Thyroid gland (tissue), 4 donors: ENCODE measurements around the gene CCL18.

ENCODE experiments used
- CTCF ChIP-seq, 6 experiments: fragments of 200-600 bp in 3 of 6; fragments of 450-650 bp in 3 of 6; sonication (generic) in 3 of 6; IDR thresholded peaks; one replicate each; pipeline ENCODE4 v1.5.1; 2016 to 2019; ENCODE audit warnings: antibody characterized with exemption in 6 of 6, mild to moderate bottlenecking in 2 of 6, inconsistent platforms in 1 of 6, moderate library complexity in 1 of 6
- POLR2A ChIP-seq, 2 donors: fragments of 450-650 bp; IDR thresholded peaks; one replicate each; pipeline ENCODE4 v1.6.1; 2017; ENCODE audit warnings: antibody characterized with exemption in 2 of 2, mild to moderate bottlenecking in 2 of 2, moderate library complexity in 1 of 2

- TF ChIP-seq POLR2A (IDR thresholded peaks at IDR 0.05): no peak
- TF ChIP-seq CTCF (IDR thresholded peaks at IDR 0.05): no peak
These were observed 56.1 kb downstream of the CCL18 start for GRCh38 chr17:36120221-36120620.
